Chondrocyte (in vitro differentiated cells): ENCODE results near the gene MYMK. TPM values are rescaled to one million over a fixed set of nuclear protein-coding genes. Genes with fewer than 3 reads are reported as not detected.

Experiments
- DNase-seq: peaks from one replicate; pipeline ENCODE4 v3.0.0; 2021; ENCODE audit warnings: mixed read lengths, low spot score
- H3K27ac Mint-ChIP-seq: one replicate; pipeline ENCODE4 v1.8.0; 2021; ENCODE audit warnings: mild to moderate bottlenecking, moderate library complexity, mixed read lengths; ENCODE audit not compliant: unreplicated experiment
- H3K27me3 Mint-ChIP-seq: 2 replicates; pipeline ENCODE4 v1.8.0; 2021; ENCODE audit warnings: low read depth, mixed read lengths
- H3K36me3 Mint-ChIP-seq: 2 replicates; pipeline ENCODE4 v1.8.0; 2021; ENCODE audit warnings: low read depth, mixed read lengths
- H3K4me1 Mint-ChIP-seq: 2 replicates; pipeline ENCODE4 v1.8.0; 2021; ENCODE audit warnings: low read depth, mild to moderate bottlenecking, mixed read lengths
- H3K4me3 Mint-ChIP-seq: one replicate; pipeline ENCODE4 v1.8.0; 2021; ENCODE audit warnings: mild to moderate bottlenecking, moderate library complexity, mixed read lengths; ENCODE audit not compliant: unreplicated experiment
- H3K9me3 Mint-ChIP-seq: 2 replicates; pipeline ENCODE4 v1.8.0; 2021; ENCODE audit warnings: low read depth, mixed read lengths
- CTCF ChIP-seq: fragments of 200-600 bp; sonication (generic); IDR thresholded peaks from 2 replicates; pipeline ENCODE4 v1.5.0; 2021; ENCODE audit warnings: antibody characterized with exemption, mild to moderate bottlenecking, moderate library complexity
- total RNA-seq: library from RNA; stranded (reverse); gene quantifications from 3 replicates; pipeline ENCODE4 v1.2.1, GENCODE V29; 2021

Gene MYMK
- total RNA-seq, 1 donor from 2014 or later: not detected

GRCh38 chr9:133537257-133537656 is 12.5 kb upstream of the MYMK start:
- H3K27ac Mint-ChIP-seq: no peak overlapping the region
- TF ChIP-seq CTCF: no peak
- no peaks in the 10 kb centered on the region for H3K36me3 Mint-ChIP-seq
- peaks cover 5% of the 10 kb centered on the region for H3K27me3 Mint-ChIP-seq
- no peaks in the 10 kb centered on the region for H3K9me3 Mint-ChIP-seq
- peaks cover 13% of the 10 kb centered on the region for H3K4me1 Mint-ChIP-seq
- H3K4me3 Mint-ChIP-seq: no peak overlapping the region
- no peak for DNase-seq

- TF ChIP-seq CTCF: no peak
- Mint-ChIP-seq H3K27ac (no peak overlapping the region), H3K27me3 (peaks cover 5% of the 10 kb centered on the region), H3K4me3 (no peak overlapping the region), H3K36me3 (no peaks in the 10 kb centered on the region), H3K9me3 (no peaks in the 10 kb centered on the region), H3K4me1 (peaks cover 13% of the 10 kb centered on the region)
- no peak for DNase-seq
Observed at GRCh38 chr9:133536536-133536935, 11.8 kb upstream of the MYMK start.

- Mint-ChIP-seq H3K27ac (no peak overlapping the region), H3K27me3 (peaks cover 5% of the 10 kb centered on the region), H3K4me3 (no peak overlapping the region), H3K36me3 (no peaks in the 10 kb centered on the region), H3K4me1 (peaks cover 13% of the 10 kb centered on the region), H3K9me3 (no peaks in the 10 kb centered on the region)
- no peak for DNase-seq
- TF ChIP-seq CTCF: no peak
Observed at GRCh38 chr9:133536080-133536479, 11.3 kb upstream of the MYMK start.

GRCh38 chr9:133535306-133535877 is 10.6 kb upstream of the MYMK start:
- H3K27ac Mint-ChIP-seq: no peak overlapping the region
- H3K36me3 Mint-ChIP-seq: no peaks in the 10 kb centered on the region
- no peaks in the 10 kb centered on the region for H3K9me3 Mint-ChIP-seq
- TF ChIP-seq CTCF: no peak
- peaks cover 5% of the 10 kb centered on the region for H3K27me3 Mint-ChIP-seq
- DNase-seq: no peak
- H3K4me1 Mint-ChIP-seq: peaks cover 11% of the 10 kb centered on the region
- H3K4me3 Mint-ChIP-seq: no peak overlapping the region

GRCh38 chr9:133534346-133535291 is 9.9 kb upstream of the MYMK start, which contains the start of gene ADAMTSL2:
Gene ADAMTSL2 (plus strand): TSS chr9:133534704. CDS start chr9:133536713, 2,009 bp downstream.
- Mint-ChIP-seq H3K27ac (peak within 1 kb of the TSS; percentile 13), H3K4me1 (peaks cover 4% of the 10 kb centered on the region), H3K9me3 (no peaks in the 10 kb centered on the region), H3K4me3 (no peak within 1 kb of the TSS), H3K36me3 (no peaks in the 10 kb centered on the region), H3K27me3 (peaks cover 5% of the 10 kb centered on the region)
- no peak for TF ChIP-seq CTCF
- DNase-seq: no peak
